Femur (tissue), 1 donor: Measurements from ENCODE around the gene GPC6.
A peak's percentile ranks its signal among the peaks of the same experiment; 100 is the strongest.

Experiments used
- DNase-seq: peaks from one replicate; pipeline ENCODE4 v3.0.0-alpha.2; 2017

GPC6 gene

DNA sequence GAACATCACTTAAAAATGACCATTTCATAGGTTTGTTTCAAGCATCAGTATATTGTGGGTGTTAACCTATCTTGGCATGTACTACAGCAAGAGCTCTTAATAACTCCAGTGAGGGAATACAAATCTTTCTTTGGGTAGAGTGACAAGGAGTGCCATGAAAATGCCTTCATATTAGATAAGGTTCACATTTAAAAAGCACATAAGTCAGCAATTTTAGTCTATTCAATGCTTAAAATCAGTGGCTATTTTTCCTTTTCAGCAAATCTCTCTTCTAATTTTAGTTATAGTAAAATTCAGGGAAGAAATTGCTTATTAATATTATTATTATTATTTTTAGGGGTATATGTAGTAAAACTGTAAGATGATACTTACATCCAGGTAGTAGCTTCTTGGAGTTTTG, 291.1 kb downstream of the GPC6 start:
- no peak for DNase-seq

DNA sequence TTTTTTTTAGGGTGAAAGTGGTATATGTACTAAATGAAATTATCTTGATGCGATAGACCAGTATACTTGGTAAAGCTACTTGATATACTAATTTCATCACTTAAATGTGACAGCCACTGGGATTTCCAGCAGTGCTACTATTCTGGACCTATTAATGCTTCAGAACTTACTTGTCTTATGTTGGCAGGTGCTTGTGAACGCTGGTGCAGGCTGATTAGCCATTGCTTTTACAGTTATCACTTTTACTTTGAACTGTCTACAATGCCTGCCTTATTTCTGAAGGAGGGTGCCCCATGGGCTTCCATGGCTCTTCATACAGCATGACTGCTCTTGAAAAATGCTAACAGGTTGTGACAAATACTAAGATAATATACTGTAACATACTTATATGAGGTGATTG, 294.7 kb downstream of the GPC6 start:
- no peak for DNase-seq

DNA sequence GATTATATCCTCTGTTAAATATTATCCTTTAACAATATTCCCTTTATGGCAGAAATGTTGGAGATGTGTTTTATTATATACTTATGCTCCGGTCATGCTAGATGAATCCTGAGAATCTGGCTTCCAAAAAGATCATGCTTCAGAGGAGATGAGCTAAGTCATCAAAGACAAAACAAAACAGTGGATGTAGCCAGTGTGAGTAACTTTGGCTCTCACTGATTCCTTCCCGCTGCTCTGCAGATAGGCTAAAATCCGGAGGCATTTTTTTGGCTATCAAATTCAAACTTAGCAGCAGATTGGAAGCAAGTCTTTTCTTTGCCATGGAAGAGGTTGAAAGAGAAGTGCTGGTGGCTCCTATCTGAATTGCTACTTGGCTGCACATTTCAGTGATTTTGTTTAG, 295.9 kb downstream of the GPC6 start:
- DNase-seq: no peak

DNA sequence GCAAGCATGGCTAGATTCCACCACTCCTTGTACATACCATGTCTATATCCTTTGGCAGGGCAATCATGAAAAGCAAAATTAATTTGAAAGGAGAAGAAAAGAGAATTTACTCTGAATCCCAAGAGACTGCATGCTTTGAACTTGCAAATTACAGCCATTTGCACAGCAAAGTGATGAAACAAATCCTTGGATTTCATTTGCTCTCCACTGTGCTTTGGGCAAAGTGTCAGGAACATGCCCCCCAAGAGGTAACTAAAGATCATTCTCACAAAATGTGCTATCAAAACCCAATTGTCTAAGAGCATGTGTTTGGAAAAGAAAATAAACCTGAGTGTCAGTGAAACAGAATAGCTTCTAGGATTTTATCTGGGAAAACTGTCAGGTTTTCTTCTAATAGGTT, 298.5 kb downstream of the GPC6 start:
- no peak for DNase-seq

DNA sequence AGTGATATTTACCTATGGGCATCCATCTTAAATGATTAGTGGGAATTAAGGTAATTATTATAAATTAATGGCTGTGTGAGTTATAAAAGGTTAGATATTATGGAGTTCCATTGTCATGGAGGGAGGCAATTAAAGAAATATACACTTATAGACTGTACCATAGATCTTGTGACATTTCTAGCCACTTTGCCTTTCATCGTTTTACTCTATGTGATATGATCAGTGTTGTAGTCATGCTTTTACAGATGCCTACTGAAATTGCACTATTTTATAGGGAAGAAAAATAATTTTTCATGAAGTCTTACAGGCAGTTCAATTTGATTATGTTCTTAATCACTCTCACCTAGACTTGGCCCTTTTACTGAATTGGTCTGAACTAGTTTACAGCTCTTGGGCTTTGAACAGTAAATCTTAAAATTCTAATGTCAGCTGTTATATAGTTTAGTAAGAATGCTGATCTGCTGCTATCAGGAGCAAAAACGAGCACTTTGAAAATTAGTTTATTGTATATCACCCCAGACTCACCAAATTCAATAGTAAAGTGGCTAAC, 301.2 kb downstream of the GPC6 start:
- no peak for DNase-seq

DNA sequence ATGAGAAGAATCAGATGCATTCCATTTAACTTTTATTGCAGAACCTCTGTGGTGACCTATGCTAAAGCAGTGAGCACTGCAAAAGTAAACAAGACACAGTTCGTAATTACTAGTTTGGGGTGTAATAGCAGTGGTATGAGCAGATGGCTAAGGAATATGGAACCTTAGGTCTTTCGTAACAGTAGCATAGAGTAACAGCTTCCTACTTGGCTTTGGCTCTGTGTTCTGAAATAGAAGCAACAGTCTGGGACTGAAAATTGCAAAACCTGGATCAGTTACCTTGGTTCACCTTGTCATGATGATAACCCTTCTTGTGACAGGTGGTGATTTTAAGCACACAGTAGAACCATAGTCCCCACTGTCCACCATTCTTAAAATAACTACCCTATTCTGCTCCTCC, 303.4 kb downstream of the GPC6 start:
- DNase-seq: no peak

DNA sequence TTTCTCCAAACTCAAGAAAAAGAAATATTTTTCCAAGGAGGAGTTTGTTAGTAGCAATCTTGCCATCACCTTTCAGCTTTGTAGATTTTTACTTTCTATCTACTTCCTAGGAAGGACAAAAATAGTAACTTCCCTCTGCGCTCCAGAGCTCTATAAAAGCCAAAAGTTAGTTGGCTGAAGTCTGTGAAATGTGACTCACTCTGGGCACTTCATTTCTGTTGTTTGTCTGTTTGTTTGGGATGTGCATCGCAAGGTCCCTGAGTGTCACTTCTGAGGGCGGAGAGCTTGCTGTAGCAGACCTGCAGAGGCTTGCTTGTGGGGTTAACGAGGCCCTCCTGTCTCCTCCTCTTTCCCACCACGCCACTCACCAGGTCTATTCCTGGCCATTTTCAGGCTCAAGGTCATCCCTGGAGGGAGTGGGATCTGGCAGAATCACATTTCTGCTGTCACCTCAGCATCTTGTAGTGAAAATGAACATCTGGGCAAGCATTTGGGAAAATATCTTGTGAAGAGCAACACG, 307.6 kb downstream of the GPC6 start:
- no peak for DNase-seq

DNA sequence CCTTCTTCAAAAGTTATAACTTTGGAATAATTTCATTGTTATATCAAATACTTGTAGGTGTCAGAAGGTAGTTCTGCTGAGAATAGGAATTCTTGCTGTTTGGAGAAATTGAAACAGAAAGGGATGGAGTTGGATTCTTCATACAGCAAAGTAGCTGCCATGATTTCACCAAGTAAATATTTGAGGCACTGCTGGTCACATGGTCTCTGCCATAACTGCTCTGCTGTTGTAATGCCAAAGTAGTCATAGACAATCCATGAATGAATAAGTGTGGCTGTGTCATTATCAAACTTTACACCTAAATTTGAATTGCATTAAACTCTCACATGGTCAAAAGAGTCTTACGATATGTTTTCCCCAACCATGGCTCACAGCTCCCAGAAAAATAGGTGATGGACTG, 308.6 kb downstream of the GPC6 start:
- no peak for DNase-seq

DNA sequence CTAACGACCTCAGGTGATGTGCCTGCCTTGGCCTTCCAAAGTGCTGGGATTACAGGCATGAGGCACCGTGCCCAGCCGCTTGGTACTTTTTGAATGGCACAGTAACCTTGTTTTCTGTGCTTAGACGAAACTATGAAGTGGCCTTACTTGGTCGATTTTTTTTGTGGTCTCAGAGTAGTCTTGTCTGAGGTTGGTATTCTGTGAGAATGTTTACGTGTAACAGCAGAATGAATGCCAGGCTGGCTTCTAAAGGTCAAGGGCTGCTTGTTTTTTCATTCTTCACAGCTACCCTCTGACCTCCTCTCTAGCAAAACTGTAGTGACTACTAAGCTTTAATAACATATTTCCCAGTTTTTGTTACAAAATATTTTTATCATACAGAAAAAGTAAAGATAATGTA, 313.3 kb downstream of the GPC6 start:
- no peak for DNase-seq

DNA sequence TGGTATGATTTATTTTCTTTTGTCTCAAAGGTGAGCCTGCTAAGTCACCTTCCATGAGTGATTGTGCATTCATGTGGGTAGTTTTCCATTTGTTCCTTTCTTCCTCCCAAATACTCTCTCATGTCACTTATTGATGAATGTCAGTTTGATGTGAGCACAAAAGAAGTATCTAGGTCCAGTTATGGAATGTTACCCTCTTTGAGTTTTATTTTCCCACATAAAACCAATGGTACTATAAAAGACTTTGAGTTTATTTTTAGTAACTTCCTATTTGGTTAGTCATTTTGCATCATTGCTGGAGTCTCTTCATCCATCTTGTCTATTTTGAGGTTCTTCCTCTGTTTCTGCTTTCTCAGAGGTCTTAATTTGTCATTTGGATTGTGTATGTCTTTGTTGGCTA, 321.3 kb downstream of the GPC6 start:
- DNase-seq: no peak

DNA sequence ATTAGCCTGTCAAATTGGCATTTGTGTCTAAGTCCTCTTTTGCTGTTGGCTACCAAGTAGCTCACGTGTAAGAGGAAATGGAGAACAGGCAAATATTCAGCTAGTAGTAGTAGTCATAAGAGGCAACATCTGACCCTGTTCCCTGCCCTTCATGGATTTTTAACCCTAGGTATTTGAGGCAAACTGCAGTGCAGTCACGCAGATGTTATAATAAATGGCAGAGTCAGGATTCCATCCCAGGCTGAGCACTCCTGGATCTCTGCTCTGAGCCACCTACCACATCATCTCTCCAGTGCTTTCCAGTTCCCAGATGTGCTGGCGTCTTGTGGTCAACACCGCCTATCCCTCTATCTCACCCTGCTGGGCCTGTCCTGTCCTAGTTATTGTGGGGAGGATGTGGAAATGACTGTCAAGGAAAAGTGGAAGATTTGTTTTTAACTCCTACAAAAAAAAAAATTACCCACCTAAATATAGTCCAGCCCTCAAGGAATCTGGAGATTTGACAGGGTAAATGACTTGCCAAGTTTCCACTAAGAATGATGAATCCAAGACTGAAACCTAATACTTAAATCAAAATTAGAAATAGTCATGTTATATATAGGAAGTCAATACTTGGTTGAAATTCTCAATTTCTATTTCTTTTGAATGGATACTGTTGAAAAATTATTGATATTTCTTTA, 322.9 kb downstream of the GPC6 start:
- peak; percentile 24 for DNase-seq

DNA sequence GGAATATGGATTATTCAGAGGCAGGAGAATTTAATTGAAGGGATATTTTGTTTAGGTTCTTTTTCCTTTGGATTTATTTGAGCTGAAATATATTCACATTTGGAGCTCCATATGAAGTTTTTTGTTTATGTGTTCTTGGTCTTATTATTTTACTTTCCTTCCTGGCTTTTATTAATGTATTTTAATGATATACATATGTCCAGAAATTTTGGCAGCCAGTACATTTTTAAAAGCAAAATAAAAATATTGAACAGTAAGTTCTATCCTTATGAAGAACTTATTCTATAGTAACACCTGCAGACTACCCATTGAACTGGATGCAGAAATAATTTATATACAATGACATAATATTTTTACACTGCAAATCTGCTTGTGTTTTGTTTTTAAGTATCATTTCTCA, 323.6 kb downstream of the GPC6 start:
- no peak for DNase-seq

DNA sequence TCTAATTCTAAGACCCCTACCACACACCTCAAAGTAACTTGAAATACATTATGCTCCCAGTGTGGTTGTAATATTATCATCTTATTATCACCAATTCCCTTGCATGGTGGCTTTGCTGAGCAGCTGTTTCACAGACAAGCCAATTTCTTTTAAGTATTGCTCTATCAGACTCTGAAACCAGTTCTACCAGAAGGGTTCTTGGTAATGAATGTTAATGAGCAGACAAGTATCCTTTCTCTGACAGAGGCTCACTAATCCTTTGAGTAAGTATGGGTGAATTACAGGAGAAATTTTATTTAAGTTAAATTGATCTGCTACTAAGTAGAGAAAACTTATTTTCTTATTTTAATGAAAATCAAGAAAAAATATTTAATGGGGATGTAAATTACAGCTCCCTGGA, 326.0 kb downstream of the GPC6 start:
- no peak for DNase-seq

DNA sequence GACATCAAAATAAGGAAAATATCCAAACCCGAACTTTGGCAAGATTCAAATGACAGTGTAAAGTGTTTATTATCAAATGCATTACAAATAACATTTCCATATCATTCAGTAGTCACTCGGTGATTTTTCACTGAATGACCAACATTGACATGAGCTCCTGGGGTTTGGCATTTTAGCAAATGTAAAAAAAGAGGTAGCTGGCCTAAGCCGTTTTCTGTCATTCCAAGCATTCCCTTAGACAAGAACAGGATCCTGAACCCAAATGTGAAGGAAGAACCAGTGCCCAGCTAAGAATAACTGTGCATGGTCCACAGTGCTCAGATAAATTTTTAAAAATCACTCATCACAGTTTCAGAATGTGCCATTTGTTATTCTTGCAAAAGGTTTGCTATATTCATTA, 327.9 kb downstream of the GPC6 start:
- no peak for DNase-seq

DNA sequence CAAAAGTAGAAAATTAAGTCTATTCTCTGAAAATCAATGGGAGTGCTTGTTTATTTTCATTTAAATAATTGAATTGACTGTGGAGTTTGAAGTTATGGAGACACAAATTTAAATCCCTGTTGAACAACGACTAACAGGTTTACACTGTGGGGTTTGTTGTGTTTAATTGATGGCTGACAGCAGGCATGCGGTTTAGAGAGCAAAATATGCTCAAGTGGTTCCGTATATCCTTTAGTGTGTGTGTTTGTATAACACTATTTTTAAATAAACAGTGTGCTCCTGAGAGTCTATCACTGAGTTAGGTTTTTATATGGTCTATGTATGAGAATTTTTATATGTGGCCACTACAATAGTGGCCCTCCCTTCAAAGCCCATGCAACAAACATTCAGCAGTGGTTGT, 332.0 kb downstream of the GPC6 start:
- DNase-seq: no peak

DNA sequence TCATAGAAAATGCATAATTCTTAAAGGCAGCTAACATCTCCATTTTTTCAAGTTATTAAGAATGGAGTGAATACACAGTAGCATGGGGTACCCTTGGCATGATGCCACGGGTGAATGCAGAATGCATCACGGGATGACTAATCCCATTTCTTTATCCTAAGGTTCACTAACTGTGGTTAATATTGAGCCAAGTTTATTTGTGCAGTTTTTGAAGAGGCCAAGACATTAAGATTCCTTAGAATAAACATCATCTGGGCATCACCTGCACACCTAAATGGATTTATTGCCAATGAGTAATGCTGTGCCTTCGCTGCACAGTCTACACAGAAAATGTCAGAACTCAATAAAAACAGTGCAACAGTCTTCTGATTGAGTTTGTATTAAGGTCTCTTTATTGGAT, 333.1 kb downstream of the GPC6 start:
- no peak for DNase-seq

DNA sequence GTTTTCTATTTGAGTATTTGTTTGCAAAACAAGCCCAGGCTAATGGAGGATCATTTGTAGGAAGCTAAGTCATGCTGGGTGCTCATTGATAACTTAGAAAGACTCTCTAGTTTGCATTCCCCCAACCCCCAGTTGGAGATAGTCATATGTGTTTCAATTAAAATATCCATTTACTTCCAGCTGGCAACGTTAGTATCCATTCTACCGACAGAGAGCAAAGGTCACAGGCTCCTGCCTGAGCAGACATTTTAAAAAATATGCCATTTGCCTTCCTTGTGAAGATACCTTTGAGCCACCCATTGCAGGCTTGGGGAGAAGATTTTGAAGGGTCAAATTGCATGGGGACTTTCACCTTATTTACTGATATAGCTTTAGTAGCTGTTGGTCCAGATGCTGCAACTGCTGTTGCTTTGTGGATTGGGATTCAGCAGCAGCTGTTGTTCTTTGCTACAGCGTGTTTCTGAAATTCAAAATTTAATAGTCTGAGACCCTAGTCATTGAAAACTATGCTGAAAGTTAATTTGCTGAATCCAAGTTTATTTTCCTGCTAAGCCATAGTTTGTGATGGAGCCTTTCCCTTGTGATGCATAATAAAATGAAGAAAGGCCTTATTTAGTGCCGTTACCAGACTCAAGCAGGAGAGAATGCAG, 335.1 kb downstream of the GPC6 start:
- DNase-seq: peak; percentile 43

DNA sequence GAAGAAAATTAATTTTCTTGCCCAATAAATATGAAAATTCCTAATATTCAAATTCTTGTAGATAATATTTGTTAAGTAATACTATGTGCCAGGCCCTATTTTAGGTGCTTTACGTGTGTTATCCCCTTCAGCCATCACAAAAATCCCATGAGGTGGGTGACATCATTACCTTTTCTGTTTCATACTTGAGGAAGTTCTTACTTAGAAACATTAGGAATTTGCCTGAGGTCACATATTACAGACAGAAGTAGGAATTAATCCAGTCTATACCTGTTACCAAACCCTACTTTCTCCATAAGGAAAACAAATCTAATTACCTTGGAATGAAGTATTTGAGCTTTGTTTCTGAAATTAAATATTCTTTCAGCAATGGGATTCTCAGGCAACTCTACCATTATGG, 336.1 kb downstream of the GPC6 start:
- no peak for DNase-seq

DNA sequence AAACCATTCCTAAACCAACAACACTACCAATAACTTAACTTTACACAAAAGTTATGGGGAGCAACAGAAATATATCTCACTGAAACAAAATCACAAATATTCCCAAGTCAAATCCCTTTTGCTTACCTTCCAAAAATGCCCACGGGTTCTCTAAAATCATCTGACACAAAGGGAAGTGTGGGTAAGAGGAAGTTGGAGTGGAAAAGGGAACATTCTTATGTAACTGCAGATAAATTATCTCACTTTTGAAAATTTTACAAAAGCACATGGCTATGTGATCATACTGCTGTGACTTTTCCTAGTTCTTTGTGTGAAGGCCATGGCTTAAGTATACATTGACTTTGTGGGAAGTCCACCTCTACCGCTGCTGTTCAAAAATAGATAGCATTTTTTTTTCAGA, 350.5 kb downstream of the GPC6 start:
- no peak for DNase-seq

DNA sequence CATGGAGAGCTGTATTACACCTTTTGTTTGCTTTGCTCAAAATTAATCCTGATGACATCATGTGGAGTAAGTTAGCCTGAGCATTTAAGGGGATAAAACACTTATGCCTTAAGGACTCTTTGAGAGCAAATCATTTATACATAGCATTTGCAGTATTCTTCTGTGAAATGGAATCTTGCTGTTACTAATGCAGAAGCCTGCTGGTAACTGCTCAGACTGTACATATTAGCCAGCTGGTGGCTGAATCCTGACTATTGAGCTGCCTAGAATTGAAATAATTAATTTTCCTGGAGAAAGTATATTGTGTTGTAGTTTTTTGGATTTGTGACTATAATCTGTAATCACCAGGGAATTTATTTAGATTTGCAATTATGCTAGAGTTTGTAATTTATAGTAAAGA, 363.2 kb downstream of the GPC6 start:
- DNase-seq: no peak

DNA sequence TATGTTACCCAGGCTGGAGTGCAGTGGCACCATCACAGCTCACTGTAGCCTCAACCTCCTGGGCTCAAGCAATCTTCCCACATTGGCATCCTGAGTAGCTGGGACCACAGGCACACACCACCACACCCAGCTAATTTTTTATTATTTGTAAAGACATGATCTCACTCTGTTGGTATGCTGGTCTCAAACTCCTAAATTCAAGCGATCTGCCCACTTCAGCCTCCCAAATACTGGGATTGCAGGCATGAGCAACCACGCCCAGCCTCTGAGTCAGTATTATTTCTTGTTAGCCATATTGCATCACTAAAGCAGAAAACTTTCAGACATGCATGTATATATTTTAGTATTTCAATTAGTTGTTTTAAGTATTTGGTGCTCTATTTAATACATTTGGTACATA, 376.4 kb downstream of the GPC6 start:
- DNase-seq: no peak

DNA sequence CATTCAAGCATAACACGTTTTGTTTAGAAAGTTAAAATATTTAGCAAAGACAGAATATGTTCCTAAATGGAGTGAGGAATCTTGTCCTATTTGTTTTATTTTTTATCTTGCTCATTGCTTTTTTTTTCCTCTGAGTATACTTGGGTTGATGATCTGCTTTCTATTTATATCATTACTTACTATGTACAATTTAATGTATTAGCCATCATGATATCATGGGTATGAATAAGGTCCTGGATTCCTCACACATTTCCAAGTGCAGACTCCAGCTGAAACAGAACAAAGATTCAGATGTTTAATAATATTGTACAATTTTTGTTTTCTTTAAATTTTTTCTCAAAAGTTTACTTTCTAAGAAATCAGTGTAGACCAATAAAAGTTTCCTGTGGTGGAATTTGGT, 388.2 kb downstream of the GPC6 start:
- DNase-seq: no peak

DNA sequence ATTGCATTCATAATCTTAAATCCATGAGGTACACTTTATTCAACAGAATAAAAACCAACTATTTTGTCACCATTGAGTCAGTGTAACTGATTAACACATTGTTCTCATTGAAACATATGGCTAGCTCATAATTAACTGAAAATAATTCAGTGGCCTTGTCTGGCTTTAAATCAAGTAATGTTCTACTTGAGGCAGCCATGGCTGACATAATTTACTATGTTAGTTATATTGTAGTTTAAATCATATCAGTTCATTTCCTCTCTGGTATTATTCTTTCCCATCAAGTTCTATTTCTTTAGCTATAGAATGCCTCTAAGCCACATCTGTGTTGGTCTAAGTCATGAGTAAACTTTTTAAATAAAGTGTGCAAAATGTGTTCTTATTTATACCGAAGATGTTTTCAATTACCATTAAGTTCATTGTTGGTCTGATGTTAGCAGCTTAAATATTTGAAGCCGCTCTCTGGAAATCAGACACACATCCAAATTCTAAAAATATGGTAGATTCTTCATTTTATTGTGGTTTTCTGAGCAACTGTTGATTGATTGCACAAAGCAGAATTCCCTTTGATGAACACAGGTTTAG, 393.7 kb downstream of the GPC6 start:
- no peak for DNase-seq

DNA sequence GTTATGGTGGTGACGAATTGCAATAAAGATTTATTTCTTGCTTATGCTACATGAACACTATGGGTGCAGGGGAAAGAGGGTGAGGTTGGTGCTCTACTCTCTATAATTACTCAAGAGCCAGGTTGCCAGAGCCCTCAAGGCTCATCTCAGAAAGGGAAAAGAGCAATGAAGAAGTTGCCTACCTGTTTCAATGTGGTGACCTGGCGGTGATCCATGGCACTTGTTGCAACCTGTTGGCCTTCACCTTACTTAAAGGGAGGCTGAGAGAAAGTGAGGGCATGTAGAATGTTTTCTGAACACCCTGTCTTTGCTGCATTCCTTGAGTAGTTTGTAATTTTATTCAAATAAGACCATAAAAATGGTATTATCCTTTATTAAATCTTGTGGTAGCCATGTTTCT, 394.4 kb downstream of the GPC6 start:
- no peak for DNase-seq
